HCEC 1CT (cell line): ENCODE results near the gene SEC24D.
"Not testable (repeated sequence)": the region's sequence is repeated elsewhere in the genome, so short reads cannot be mapped to it uniquely, and the experiment has no call there.

ENCODE experiments used
- DNase-seq: peaks from one replicate; pipeline ENCODE4 v3.0.0-alpha.2; 2017

The SEC24D gene

DNA sequence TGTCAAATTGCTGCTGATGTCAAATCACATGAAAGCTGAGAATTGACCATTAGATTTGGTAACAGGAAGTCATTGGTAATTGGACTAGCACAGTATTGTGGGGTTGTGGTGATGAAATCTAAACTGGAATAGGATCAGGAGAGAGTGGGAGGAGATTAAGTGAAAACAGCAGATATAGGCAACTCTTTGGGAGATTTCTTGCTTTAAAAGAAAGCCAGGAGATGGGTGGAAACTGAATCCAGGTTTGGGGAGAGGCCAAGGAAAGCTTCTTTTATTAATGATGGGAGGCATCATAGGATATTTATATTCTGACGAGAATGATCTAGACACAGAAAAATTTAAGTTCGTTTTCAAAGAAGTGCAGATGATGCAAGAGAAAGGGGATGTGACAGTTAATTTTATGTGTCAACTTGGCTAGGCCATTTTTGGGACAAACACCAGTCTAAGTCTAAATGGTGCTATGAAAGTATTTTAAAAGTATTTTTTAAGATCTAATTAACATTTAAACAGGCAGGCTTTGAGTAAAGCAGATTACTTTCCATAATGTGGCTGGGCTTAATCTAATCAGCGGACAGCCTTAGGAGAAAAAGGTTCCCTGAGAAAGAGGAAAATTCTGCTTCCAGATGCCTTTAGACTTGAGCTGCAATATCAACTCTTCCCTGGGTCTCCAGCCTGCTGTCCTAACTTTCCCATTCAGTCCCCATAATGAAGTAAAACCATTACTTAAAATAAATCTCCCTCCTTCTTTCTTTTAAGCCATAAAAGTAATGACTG, 24.7 kb downstream of the SEC24D start:
- peak; percentile 66 for DNase-seq

DNA sequence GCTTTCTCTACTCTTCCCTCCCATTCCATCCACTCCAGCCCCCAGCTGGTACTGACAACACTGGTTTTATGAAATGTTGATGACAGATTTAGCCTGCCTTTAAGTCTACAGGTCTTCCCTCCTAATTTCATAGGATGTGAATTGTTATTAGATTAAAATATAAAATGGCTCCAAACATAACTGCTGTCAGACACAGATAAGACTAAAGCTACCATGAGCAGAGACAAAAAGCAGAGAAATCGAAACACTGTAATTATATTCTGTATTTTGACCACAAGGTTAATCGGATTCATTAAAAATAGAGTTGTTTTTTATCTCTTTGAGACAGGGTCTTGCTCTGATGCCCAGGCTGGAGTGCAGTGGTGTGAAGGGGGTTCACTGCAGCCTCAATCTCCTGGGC, 28.3 kb downstream of the SEC24D start:
- DNase-seq: no peak

DNA sequence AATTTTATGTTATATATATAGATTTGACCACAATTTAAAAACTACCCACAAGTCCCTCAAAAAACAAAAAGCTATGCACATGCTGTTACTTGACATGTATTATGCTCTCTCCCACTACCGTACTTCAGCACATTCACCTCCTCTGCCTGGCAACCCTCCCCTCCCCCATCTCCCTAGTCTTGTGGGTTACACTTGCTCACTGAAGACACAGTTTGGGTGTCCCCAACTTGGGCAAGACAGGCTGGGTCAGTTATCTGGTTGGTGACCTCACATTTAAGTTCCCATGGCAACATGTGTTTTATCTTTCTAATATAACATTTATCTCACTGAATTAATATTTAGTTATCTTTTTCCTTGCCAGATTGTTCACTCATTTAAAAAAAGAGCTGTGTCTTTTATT, 32.7 kb downstream of the SEC24D start:
- no peak for DNase-seq

DNA sequence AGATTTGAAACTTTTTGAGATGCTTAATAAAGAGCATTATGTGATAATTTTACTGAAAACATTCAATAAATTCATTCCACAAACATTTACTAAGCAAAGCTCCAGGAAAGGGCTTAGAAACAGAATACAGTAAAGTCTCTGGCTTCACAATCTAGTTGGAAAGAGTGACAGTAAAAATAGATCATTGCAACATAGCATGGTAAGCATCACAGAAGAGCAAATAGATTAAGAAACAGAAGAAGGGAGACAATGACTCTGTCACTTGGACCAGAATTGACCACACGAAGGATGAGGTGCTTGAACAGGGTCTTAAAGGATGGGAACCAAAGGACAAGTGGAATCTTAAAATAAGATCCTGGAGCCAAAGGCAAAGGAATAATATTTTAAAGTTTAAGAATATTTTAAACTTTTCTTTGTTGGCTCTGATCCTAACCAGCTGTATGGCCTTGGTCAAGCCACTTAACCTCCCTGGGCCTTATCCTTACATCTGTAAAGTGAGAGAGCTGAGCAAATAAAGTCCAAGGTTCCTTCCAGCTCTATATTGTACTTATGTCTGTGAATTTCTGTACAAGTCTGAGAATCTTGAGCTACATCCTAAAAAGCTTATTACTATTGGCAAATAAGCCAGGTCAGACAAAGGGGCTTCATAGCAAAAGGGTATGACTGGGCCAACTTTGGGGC, 33.9 kb downstream of the SEC24D start:
- DNase-seq: no peak

DNA sequence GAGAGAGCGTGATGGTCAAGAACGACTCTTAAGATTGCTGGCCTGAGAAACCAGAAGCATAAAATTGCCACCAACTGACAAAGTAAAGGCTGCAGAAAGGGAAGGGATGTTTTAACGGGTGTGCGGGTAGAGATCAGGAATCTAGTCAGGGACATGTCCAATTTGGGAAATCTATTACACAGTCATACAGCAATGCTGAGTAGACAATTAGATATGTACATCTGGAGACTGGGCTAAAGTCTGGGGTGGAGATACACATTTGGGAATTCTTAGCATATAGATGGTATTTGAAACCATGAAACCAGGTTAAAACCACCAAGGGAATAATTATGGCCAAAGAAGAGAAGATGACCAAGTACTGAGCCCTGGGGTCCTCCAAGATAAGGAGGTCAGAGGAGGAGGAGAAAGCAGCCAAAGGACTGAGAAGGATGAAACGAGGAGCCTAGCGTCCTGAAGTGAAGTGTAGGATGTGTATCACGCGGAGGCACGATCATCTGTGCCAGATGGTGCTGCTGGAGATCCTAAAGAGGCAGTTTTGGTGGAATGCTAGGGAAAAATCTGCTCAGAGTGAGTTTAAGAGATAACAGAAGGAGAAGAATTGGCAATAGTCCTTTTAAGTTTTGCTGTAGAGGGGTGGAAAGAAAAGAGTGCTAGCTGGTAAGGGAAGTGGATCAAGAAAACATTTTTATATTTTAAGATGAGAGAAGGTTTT, 36.5 kb downstream of the SEC24D start:
- no peak for DNase-seq

DNA sequence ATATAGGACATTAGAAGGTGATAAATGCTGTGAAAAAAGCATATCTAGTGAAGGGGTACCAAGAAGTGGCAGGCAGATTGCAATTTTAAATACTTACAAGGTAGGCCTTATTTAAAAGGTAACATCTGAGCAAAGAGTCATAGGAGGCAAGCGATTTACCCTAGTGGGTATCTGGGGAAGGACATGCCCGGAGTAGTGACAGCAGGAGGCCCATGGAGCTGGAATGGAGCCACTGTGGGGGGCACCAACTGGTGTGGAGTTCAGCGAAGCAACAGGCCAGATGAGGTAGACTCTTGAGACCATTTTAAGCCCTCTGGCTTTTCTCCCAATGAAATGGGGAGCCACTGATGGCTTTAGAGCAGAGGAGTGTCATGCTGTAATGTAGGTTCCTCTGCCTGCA, 37.3 kb downstream of the SEC24D start:
- no peak for DNase-seq

DNA sequence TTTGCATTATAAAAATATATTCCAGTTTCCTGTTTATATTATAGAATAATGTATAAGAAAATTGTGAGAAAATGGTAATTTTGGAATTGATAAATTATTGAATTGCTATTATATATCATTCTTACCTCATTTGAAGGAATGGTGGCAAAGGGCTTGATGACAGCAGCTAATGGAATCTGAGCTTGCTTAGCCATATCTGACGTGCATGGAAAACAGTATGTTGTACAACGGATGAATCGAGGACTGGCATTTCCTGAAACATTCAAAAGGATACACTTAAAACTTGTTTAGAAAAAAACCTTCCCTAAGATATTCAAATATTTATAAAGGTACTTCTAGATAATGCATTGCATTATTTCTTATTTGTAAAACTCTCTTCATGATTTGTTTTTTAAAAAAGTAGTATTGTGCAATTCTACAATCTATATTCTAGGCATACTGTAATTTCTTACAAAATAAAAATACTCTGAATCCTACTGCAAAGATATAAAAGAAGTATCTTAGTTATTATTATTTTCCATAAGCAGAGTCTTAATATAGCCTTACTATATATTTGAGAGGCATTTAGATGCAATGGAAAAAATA, 38.3 kb downstream of the SEC24D start:
- DNase-seq: peak; percentile 49

DNA sequence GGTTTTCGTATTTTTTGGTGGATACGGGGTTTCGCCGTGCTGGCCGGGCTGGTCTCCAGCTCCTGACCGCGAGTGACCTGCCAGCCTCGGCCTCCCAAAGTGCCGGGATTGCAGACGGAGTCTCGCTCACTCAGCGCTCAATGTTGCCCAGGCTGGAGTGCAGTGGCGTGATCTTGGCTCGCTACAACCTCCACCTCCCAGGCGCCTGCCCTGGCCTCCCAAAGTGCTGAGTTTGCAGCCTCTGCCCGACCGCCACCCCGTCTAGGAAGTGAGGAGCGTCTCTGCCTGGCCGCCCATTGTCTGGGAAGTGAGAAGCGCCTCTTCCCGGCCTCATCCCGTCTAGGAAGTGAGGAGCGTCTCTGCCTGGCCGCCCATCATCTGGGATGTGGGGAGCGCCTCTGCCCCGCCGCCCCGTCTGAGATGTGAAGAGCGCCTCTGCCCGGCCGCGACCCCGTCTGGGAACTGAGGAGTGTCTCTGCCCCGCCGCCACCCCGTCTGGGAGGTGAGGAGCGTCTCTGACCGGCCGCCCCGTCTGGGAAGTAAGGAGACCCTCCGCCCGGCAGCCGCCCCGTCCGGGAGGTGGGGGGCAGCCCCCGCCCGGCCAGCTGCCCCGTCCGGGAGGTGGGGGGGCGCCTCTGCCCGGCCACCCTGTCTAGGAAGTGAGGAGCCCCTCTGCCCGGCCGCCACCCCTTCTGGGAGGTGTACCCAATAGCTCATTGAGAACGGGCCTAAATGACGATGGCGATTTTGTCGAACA, 44.1 kb downstream of the SEC24D start:
- DNase-seq: not testable (repeated sequence)

DNA sequence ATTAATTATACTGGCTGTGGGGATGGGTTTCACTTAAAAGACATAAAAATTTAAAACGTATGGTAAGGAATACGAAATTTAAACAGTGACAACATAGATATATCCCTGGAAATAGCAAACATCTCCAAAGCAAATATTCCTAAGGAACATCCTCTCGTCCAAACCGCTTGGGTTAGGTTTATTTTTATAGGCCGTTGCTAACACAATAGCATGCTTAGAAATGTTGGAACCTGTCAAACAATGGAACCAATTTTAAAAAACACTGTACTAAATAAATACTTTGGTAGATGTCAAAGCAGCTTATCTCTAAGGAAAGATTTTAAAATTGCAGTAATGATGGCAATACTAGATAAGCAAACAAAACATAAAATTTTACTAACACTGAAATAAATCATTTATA, 45.4 kb downstream of the SEC24D start:
- DNase-seq: no peak

DNA sequence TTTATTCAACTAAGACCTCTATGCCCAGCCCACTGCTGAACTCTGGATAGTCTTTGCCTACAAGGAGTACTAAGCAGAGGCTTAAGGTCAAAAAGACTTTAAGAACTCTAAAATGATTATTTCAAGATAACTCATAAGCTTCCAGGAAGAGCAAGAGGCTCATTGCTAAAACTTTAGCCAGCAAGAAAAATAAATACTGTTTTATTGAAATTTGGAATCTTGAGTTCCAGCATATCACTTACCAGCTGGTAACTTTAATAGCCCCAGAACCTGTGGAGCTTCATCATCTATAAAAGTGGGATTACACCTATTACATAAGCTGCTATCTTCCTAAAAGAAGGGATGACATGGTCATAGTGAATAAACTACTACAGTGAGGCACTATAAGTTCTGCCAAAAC, 47.0 kb downstream of the SEC24D start:
- DNase-seq: no peak

DNA sequence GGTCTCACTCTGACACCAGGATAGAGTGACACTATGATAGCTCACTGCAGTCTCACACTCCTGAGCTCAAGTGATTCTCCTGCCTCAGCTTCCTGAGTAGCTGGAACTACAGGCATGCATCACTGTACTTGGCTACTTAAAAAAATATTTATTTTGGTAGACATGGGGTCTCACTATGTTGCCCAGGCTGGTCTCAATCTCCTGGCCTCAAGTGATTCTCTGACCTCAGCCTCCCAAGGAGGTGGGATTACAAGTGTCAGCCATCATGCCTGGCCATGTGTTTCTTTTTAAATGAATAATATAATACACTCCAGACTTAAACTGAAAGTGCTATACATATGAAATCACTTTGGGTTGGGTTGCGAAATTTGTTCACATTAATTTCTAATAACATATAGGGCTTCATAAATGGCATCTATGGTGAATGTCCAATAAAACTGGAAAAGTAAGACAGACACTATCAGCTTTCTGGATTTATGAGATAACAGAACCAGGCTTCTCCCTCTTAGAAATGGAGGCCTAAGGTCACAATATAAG, 48.0 kb downstream of the SEC24D start:
- no peak for DNase-seq

DNA sequence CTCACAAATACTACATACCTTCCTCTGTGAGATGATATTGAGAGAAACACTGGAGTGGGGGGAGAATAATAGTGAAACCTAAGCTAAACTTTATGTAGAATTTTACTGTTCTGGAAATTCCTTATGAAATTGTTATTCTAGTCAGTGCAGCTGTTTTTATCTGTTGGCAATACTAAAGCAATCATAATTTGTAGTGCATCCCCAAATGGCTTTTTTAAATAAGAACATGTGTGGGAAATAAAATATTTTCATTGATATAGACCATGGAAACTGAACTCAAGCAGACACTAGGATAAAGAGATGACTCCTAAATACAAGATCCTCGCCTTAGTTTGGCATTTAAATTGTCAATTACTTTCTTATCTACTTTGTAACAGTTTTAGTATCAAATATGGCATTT, 51.1 kb downstream of the SEC24D start:
- no peak for DNase-seq

DNA sequence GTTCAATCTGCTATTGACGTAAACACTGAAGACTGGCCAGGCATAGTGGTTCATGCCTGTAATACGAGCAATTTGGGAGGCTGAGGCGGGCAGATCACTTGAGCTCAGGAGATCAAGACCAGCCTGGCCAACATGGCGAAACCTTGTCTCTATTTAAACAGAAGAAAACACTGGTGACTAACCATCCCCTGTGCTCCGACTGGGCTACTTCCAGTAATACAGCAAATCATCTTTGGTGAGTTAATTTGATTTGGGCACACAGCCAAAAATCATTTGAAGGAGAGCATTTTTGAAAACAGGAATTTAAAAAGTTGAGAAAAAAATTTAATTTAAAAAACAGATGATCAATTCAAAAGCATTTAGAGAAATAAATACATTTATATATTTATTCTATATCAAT, 52.0 kb downstream of the SEC24D start:
- DNase-seq: no peak

DNA sequence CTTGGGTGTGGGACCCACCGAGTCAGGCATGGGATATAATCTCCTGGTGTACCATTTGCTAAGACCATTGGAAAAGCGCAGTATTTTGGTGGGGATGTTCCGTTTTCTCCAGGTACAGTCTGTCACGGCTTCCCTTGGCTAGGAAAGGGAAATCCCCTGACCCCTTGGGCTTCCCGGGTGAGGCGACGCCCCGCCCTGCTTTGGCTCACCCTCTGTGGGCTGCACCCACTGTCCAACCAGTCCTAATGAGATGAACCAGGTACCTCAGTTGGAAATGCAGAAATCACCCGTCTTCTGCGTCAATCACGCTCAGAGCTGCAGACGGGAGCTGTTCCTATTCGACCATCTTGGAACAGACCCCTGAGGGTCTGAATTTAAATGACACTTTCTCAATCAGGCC, 53.0 kb downstream of the SEC24D start:
- not testable (repeated sequence) for DNase-seq

DNA sequence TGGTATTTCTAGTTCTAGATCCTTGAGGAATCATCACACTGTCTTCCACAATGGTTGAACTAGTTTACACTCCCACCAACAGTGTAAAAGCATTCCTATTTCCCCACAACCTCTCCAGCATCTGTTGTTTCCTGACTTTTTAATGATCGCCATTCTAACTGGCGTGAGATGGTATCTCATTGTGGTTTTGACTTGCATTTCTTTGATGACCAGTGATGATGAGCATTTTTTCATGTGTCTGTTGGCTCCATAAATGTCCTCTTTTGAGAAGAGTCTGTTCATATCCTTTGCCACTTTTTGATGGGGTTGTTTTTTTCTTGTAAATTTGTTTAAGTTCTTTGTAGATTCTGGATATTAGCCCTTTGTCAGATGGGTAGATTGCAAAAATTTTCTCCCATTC, 58.3 kb downstream of the SEC24D start:
- DNase-seq: not testable (repeated sequence)

DNA sequence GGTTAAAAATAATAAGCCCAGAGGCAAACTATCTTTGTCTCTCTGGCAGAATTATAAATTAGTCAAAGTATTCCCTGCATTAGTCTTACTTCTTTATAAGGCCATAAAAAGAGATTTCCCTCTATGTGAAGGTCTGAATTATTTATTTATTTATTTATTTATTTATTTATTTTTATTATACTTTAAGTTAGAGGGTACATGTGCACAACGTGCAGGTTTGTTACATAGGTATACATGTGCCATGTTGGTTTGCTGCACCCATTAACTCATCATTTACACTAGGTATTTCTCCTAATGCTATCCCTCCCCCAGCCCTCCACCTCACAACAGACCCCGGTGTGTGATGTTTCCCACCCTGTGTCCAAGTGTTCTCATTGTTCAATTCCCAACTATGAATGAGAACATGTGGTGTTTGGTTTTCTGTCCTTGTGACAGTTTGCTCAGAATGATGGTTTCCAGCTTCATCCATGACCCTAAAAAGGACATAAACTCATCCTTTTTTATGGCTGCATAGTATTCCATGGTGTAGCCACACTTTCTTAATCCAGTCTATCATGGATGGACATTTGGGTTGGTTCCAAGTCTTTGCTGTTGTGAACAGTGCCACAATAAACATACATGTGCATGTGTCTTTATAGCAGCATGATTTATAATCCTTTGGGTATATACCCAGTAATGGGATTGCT, 58.8 kb downstream of the SEC24D start:
- DNase-seq: not testable (repeated sequence)

DNA sequence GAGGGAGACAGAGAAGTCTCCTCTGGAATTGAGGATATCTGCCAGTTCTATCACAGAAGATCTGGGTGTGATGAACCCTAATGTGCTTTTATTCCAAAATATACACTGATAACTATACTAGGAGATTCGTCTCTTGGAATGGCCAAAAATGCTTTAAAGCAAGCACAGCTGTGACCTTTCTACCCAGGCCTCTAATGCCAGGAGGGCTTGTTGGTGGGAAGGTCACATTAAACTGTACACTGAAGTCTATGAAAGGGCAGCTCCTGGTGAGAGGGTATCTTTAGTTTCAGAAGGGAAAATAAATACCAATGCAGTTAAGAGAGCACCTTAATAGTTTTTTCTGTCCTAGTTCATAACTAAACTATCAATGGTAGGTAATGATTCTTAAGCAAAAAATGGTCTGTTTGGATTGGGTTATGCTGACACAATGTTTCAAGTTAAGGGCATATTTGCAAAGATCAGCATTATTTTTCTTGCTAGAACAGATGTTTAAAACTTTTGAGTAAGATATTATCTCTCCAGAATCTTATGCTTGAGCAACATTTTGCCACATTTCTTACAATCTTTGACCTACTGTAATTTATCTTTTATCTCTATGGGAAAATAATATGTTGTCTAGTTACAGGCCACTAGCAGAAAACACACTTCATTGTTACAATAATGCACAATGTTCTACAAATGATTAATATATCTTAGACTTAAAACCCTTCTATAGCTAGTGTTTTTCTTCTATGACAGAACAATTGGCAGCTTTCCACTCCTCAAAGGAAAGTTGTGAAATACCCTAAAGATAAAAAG, 59.6 kb downstream of the SEC24D start:
- DNase-seq: peak; percentile 13

DNA sequence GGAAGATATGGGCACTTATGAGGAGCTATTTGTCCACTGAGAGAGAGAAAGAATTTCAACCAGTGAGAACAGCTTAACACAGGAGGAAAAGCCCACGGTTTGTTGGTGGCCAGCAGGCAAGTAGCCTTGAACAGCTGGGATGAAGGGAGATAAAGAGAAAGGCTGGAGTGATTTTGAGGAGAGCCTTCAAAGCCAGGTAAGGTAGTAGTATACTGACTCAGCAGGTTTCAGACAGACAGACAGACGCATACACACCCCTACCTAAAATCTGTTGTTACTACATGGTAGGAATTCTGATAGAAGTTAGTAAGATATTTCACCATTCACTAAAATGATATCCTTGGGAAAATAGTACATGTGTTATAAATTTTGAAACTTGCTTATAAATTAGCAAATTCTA, 60.5 kb downstream of the SEC24D start:
- no peak for DNase-seq

DNA sequence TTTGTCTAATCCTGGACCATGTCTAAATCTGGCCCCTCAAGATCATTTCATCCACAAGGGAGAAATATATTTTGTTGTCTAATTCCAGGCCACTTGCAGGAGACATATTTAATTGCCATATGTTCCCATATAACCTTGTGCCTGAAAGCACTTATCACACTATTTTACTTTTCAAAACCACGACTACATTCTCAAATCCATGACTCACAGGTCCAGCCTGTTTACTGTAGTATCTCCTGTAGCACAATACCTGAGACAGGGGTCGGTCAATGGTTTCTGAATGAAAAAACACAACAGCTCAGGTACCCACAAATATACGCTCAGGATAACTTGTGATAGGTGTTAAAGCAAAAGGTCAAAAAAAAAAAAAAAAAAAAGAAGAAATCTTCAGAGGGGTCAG, 60.9 kb downstream of the SEC24D start:
- no peak for DNase-seq

DNA sequence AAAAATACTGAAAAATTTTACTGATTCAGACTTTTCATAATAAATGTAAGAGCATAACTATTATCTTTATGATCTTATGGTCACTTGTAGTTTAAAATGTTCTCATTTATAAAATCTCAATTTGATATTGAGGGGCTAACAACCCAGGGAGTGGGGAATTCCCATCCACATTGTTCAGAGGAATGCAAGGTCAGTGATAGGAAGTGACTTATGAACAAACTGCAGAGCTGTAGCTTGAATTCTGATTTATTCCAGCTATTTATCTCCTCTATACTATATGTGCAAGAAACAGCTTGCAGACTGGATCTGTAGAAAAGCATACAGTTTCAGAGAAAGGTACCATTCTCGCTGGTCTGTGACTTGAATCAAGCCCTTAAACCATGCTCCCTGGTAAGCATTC, 61.6 kb downstream of the SEC24D start:
- no peak for DNase-seq

DNA sequence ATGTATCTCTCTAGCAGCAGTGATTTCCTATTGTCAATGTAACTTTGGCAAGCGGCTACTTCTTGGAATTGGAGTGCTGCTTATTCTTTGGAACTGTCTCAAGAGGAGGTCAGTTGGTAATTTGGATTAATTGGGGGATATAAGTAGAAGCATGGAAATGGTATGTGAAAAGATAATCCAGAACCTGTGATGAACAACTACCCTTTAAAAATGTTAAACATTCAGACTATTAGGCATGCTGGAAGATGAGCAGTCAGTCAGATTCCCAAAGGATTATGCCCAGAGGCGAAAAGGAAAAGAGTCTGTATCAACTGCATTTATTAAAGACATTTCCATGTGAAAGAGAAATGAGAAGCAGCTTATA, 62.5 kb downstream of the SEC24D start:
- DNase-seq: no peak
